Measurements from ENCODE around the gene NAIF1.
"Not testable (repeated sequence)": the region's sequence is repeated elsewhere in the genome, so short reads cannot be mapped to it uniquely, and the experiment has no call there.

NAIF1 gene, protein sequence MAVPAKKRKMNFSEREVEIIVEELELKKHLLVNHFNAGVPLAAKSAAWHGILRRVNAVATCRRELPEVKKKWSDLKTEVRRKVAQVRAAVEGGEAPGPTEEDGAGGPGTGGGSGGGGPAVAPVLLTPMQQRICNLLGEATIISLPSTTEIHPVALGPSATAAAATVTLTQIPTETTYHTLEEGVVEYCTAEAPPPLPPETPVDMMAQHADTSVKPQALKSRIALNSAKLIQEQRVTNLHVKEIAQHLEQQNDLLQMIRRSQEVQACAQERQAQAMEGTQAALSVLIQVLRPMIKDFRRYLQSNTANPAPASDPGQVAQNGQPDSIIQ

DNA sequence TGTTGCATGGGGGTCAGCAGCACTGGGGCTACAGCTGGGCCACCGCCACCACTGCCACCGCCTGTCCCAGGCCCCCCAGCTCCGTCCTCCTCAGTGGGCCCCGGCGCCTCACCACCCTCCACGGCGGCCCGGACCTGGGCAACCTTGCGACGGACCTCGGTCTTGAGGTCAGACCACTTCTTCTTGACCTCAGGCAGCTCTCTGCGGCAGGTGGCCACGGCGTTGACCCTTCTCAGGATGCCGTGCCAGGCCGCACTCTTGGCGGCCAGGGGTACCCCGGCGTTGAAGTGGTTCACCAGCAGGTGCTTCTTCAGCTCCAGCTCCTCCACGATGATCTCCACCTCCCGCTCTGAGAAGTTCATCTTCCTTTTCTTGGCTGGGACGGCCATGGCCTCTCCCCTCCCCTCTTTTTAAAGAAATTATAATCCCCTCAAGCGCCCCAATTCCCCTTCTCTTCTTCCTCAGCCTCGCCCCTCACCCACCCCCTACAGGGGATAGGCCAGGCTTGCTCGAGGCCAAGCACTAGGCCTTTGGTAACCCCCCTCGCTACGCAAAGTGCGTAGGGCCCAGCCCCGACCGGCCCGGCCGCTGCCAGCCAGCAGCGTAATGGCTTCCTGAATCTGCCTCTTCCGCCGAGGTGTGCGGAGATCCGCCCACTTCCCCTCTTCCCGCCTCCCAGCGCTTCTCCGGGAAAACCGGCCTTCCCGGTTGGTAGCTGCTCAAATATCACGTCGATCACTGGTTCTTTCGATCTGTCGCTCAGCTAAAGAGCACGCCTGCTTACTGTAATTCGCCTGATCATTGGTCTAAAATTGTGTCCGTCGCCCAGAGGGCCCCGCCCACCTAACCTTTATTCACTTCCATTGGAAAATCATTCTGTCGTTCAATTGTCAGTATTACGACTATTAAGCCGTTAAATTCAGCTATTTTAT lies at the start of gene NAIF1:
Gene NAIF1 (minus strand): TSS at position 608 of the 932 bp plus-strand sequence. CDS start 219 bp downstream, at position 389.
- peak; percentile 95 for FAIRE-seq

DNA sequence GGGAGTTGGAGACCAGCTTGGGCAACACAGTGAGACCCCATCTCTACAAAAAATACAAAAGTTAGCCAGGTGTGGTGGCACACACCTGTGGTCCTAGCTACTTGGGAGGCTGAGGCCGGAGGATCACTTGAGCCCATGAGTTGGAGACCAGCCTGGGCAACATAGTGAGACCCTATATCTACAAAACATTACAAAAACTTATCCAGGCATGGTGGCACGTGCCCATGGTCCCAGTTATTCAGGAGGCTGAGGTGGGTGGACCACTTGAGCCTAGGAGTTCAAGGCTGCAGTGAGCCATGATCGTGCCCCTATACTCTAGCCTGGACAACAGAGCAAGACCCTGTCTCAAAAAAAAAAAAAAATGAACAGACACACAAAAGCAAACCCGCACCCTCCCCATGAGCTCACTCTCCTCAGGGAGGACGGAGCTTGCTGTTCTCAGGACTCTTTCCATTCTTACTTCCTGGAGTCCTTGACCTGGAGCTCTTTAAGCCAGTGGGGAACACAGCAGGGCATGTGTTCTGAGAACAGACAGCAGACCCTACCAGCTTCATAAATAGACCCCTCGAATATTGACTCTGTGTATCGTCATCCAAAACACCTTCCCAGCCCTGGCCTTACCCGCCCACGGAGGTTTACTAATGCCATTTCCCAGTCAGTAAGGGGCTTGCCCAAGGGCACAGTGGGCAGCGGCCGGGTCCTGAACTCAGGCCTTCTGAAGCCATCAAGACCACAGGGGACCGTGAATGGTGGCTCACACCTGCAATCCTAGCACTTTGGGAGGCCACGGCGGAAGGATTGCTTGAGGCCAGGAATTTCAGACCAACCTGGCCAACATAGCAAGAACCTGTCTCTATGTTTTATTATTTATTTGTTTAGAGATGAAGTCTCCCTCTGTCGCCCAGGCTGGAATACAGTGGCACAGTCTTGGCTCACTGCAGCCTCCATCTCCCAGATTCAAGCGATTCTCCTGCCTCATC lies 49.3 kb upstream of the NAIF1 start:
- no peak for FAIRE-seq

GRCh38 chr9:128115187-128116103 lies 48.3 kb upstream of the NAIF1 start:
- no peak for FAIRE-seq

GRCh38 chr9:128114326-128115186 lies 47.4 kb upstream of the NAIF1 start:
- FAIRE-seq: no peak

DNA sequence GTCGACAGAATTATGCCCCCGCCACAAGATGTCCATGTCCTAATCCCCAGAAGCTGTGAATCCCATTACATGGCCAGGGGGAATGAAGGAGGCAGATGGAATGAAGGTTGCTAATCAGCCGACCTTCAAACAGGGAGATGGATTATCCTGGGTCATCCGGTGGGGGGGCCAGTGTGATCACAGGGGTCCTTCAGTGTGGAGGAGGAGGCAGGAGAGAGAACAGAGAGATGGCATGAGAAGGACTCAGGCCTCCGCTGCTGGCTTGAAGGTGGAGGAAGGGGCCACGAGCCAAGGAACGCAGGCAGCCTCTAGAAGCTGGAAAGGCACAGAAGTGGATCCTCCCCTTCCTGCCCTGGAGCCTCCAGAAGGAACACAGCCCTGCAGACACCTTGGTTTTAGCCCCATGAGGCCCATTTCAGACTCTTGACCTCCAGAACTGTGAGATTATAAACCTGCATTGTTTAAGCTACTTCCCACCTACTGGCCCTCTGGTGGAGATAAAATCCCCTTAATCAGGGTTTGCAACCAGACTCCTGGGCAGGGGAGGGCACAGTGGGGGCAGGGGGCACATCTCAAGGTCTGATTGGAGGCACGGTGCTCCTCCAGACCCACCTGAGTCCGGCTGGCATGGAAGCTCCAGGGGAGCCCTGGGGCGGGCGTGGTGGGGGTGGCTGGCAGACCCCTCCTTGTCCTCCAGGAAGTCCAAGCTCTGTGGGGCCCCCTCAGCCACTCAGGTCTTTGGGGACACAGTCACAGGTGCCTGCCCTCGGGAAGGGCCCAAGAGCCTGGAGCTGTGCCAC lies 46.6 kb upstream of the NAIF1 start:
- no peak for FAIRE-seq

DNA sequence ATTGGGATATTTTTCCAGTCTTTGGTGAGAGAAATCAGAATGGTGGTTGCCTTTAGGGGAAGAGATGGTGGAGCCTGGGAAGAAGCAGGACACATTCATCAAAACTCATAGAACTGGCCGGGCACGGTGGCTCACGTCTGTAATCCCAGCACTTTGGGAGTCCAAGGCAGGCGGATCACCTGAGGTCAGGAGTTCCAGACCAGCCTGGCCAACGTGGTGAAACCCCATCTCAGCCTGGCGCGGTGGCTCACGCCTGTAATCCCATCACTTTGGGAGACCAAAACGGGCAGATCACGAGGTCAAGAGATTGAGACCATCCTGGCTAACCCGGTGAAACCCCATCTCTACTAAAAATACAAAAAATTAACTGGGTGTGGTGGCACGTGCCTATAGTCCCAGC lies 44.6 kb upstream of the NAIF1 start:
- not testable (repeated sequence) for FAIRE-seq

GRCh38 chr9:128109050-128109709 lies 42.1 kb upstream of the NAIF1 start:
- FAIRE-seq: no peak

DNA sequence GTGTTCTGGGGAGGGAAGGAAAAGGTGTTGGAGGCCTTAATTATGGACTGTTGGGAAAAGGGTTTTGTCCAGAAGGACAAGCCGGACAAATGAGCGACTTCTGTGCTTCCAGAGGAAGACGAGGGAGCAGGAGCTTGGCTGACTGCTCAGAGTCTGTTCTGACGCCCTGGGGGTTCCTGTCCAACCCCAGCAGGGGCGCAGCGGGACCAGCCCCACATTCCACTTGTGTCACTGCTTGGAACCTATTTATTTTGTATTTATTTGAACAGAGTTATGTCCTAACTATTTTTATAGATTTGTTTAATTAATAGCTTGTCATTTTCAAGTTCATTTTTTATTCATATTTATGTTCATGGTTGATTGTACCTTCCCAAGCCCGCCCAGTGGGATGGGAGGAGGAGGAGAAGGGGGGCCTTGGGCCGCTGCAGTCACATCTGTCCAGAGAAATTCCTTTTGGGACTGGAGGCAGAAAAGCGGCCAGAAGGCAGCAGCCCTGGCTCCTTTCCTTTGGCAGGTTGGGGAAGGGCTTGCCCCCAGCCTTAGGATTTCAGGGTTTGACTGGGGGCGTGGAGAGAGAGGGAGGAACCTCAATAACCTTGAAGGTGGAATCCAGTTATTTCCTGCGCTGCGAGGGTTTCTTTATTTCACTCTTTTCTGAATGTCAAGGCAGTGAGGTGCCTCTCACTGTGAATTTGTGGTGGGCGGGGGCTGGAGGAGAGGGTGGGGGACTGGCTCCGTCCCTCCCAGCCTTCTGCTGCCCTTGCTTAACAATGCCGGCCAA lies 41.3 kb upstream of the NAIF1 start:
- no peak for FAIRE-seq

DNA sequence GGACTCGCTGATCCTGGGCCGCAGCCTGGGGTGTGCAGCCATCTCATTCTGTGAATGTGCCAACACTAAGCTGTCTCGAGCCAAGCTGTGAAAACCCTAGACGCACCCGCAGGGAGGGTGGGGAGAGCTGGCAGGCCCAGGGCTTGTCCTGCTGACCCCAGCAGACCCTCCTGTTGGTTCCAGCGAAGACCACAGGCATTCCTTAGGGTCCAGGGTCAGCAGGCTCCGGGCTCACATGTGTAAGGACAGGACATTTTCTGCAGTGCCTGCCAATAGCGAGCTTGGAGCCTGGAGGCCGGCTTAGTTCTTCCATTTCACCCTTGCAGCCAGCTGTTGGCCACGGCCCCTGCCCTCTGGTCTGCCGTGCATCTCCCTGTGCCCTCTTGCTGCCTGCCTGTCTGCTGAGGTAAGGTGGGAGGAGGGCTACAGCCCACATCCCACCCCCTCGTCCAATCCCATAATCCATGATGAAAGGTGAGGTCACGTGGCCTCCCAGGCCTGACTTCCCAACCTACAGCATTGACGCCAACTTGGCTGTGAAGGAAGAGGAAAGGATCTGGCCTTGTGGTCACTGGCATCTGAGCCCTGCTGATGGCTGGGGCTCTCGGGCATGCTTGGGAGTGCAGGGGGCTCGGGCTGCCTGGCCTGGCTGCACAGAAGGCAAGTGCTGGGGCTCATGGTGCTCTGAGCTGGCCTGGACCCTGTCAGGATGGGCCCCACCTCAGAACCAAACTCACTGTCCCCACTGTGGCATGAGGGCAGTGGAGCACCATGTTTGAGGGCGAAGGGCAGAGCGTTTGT lies 40.5 kb upstream of the NAIF1 start:
- FAIRE-seq: no peak

DNA sequence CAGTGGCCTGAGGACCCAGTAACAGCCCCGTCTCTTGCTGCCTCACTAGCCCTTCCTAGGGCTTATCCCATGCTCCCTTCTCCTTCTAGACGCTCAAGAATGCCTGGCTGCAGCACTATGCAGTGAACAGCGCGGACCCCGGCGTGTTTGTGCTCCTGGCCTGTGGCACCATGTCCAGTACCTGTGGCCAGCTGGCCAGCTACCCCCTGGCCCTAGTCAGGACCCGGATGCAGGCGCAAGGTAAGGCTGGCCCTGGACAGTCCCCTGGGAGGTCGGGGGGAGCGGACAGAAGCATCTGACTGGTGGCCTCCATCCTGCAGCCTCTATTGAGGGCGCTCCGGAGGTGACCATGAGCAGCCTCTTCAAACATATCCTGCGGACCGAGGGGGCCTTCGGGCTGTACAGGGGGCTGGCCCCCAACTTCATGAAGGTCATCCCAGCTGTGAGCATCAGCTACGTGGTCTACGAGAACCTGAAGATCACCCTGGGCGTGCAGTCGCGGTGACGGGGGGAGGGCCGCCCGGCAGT lies 39.9 kb upstream of the NAIF1 start:
- no peak for FAIRE-seq

DNA sequence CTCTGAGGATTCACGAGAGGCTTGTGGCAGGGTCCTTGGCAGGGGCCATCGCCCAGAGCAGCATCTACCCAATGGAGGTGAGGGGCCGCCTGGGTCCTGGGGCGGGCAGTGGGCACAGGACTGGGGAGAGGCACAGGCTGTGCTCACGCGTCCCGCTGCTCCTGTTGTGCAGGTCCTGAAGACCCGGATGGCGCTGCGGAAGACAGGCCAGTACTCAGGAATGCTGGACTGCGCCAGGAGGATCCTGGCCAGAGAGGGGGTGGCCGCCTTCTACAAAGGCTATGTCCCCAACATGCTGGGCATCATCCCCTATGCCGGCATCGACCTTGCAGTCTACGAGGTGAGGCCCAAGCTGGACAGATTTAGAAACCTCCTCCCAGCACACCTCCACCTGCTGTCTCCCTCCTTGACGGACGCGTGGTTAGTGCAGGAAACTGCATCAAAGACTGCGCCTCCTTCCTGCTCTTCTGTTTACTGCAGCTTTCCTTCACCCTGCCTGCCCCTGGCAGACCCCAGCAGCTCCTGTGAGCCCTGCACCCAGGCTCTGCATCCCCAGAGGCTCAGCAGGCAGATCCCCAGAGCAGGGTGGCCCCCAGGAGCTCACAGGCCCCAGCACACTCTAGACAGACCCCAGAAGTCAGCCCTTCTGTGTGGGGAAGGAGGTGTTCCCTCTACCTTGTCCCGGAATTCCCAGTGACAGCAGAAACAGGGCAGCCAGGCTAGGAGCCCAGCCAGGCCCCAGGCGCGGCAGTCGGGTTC lies 39.2 kb upstream of the NAIF1 start:
- FAIRE-seq: no peak

DNA sequence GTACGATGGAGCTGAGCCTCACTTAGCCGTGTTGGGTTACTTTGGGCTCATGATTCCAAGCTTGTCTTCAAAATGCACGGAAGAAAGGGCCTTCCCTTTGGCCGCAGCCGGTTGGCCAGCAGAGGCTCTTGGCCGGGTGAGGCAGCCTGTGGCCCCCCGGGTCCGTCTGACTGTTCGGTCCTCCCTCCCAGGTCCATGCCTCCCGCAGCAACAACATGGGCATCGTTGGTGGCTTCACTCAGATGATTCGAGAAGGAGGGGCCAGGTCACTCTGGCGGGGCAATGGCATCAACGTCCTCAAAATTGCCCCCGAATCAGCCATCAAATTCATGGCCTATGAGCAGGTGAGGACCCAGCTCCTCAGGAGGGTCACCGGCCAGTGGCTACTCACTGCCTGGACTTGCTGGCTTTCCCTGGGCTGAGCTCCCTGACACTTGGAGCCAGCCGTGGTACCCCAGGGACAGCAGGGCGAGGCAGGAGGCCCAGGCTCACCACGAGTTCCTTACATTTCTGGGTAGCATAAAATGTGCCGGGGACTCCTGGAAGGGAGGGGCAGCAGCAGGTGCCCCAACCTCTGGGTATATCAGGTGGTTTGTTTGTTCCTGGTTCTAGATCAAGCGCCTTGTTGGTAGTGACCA lies 38.5 kb upstream of the NAIF1 start:
- no peak for FAIRE-seq

- FAIRE-seq: no peak
Observed at GRCh38 chr9:128104171-128104618, 37.1 kb upstream of the NAIF1 start.

GRCh38 chr9:128103589-128103962 lies 36.5 kb upstream of the NAIF1 start:
- no peak for FAIRE-seq

DNA sequence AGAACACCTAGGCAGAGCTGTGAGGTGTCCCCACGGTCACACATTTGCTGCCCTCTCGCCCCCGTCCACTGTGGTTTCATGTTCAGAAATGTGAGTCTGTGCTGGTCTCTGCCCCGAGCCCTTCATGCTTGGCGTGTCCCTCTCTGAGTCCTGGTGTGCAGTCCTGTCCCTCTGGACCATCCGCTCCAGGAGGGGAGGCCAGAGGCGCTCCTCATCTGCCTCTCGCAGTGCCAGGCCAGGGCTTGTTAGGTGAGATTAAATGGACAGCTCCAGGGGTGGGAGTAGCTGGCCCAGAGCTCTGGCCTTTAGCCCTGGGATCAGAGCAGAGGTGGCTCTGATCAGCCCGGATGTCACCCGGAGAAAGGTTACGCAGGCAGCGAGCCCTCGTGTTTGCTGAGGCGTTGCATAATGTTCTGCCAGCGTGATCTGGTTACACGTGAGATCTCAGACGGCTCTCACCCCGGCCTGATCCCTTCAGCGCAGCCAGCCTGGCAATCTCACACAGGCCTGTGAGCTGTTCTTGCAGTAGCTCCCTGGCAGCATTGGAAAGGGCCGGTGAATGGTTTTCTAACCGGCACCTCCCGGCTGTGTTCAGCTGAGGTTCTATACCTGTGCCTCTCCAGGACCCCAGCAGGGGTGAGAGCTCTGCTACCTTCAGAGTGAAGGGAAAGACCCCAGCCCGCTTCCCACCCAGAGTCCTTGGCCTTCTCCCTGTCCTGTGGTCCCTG lies 35.9 kb upstream of the NAIF1 start:
- no peak for FAIRE-seq

All from TTC549 (cell line).